Glutamatergic neuron (in vitro differentiated cells): Measurements from ENCODE around the gene SRGAP3. TPM values are rescaled to one million over a fixed set of nuclear protein-coding genes. Genes with fewer than 3 reads are reported as not detected.

ENCODE experiments used
- DNase-seq: peaks from one replicate; pipeline ENCODE4 v3.0.0; 2022
- H3K27ac Mint-ChIP-seq: one replicate; pipeline ENCODE4 v1.8.0; 2020; ENCODE audit warnings: mild to moderate bottlenecking, mixed read lengths, inconsistent platforms; ENCODE audit not compliant: unreplicated experiment
- H3K27me3 Mint-ChIP-seq: one replicate; pipeline ENCODE4 v1.8.0; 2020; ENCODE audit warnings: mild to moderate bottlenecking, moderate library complexity, mixed read lengths, inconsistent platforms; ENCODE audit not compliant: unreplicated experiment
- H3K36me3 Mint-ChIP-seq: one replicate; pipeline ENCODE4 v1.8.0; 2020; ENCODE audit warnings: mild to moderate bottlenecking, mixed read lengths, inconsistent platforms; ENCODE audit not compliant: unreplicated experiment
- H3K4me1 Mint-ChIP-seq: one replicate; pipeline ENCODE4 v1.8.0; 2020; ENCODE audit warnings: mild to moderate bottlenecking, low read depth, mixed read lengths, inconsistent platforms; ENCODE audit not compliant: unreplicated experiment
- H3K4me3 Mint-ChIP-seq: one replicate; pipeline ENCODE4 v1.8.0; 2020; ENCODE audit warnings: mild to moderate bottlenecking, mixed read lengths, inconsistent platforms; ENCODE audit not compliant: unreplicated experiment
- H3K9me3 Mint-ChIP-seq: one replicate; pipeline ENCODE4 v1.8.0; 2020; ENCODE audit warnings: mild to moderate bottlenecking, moderate library complexity, mixed read lengths, inconsistent platforms; ENCODE audit not compliant: unreplicated experiment
- total RNA-seq: library from RNA; stranded (reverse); fragmentation: NEBNext Ultra II Directional; extraction: Animal tissue kit (Norgen Biotek cat#: 25700); gene quantifications from one replicate; pipeline ENCODE4 v1.2.1, GENCODE V29; 2021; ENCODE audit not compliant: unreplicated experiment
- TF ChIP-seq, protein P1 (sequence below): fragments of 200-600 bp; sonication (generic); IDR thresholded peaks from one replicate; pipeline ENCODE4 v1.5.0; 2021; ENCODE audit not compliant: partially characterized antibody, unreplicated experiment

Gene SRGAP3
- total RNA-seq, 1 donor from 2014 or later = 197 TPM

DNA sequence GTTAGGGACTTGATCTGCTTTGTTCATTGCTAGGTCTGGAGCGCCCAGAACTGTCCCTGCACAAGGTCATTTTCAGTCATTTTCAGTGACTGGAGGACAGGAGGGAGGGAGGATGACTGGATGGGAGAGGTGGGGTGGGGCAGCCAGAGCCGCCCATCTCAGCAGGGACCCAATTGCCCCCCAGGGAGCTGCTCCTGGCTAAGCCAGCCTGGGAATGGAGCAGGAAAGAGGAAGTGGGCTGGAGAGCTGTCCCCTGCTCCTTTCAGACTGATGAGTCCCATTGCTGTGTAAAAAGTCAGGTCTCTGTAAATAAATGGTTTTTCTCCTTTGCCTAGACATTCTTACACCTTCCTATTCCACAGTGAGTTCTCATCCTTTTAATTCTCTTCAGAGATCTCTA is 187.8 kb downstream of the SRGAP3 start:
- peaks cover 15% of the 10 kb centered on the region for H3K4me1 Mint-ChIP-seq
- peaks cover 34% of the 10 kb centered on the region for H3K36me3 Mint-ChIP-seq
- H3K4me3 Mint-ChIP-seq = no peak overlapping the region
- no peak for DNase-seq
- TF ChIP-seq, protein P1, sequence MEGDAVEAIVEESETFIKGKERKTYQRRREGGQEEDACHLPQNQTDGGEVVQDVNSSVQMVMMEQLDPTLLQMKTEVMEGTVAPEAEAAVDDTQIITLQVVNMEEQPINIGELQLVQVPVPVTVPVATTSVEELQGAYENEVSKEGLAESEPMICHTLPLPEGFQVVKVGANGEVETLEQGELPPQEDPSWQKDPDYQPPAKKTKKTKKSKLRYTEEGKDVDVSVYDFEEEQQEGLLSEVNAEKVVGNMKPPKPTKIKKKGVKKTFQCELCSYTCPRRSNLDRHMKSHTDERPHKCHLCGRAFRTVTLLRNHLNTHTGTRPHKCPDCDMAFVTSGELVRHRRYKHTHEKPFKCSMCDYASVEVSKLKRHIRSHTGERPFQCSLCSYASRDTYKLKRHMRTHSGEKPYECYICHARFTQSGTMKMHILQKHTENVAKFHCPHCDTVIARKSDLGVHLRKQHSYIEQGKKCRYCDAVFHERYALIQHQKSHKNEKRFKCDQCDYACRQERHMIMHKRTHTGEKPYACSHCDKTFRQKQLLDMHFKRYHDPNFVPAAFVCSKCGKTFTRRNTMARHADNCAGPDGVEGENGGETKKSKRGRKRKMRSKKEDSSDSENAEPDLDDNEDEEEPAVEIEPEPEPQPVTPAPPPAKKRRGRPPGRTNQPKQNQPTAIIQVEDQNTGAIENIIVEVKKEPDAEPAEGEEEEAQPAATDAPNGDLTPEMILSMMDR = no peak
- H3K27ac Mint-ChIP-seq = no peak overlapping the region
- H3K9me3 Mint-ChIP-seq = peaks cover 30% of the 10 kb centered on the region
- H3K27me3 Mint-ChIP-seq = peaks cover 15% of the 10 kb centered on the region

DNA sequence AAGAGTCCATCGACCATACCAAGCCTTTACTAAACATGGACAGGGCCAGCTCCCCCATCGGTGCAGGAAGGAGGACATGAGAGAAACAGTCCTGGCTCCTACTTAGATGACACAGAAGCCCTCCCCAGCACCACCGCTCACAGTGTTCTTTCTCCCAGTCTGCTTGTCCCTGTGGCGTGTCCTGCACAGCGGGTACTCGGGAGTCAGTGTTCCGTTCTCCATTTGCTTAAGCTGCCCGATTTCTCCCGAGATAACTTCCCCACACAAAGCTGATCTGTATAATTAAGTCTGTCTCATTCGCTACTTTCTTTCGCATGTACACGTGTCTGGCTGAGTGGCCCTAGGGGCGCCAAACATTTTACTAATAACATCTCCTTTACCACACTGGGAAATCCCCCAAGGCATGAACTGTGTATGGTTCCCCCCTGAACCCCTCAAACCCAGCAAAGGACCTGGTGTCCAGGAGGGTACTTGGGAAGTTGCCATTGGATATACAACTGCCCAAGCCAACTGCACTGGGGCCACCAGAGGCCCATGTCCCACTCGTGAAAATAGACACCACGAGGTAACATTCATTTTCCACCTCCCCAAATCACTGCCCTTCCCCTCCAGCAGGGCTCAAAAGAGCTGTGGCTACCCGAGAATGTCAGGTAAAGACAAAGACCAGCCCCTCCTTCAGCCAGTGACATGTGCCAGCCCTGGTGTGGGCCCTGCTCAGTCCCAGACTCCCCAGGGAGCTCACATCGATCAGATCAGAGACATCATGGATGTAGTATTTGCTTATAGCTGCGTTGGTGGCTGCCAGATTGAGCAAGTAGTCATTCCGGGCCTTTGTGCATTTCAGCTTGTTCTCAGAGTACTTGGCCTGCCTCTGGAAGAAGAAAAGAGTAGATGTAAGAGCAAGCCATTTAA is 189.7 kb downstream of the SRGAP3 start:
- Mint-ChIP-seq H3K4me1 (peaks cover 12% of the 10 kb centered on the region), H3K27ac (peak overlapping the region; percentile 10), H3K4me3 (no peak overlapping the region), H3K27me3 (peaks cover 15% of the 10 kb centered on the region), H3K36me3 (peaks cover 39% of the 10 kb centered on the region), H3K9me3 (peaks cover 26% of the 10 kb centered on the region)
- DNase-seq = no peak
- TF ChIP-seq, protein P1 = no peak

DNA sequence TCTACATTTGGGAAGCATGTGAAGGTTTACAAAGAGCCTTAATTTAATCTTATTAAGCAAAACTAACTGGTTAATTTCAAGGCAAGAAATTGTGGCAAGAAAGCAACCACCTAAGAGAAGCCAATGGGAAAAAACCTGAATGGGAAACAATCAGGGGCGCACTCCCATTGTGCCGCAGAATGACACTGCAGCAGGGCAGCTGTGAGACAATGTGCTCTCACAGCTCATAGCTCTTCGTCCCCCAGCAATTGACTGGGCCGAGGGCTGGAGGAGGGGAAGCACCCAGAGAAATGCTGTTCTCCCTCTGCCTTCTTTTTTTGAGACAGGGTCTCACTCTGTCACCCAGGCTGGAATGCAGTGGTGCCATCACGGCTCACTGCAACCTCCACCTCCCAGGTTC is 192.9 kb downstream of the SRGAP3 start:
- Mint-ChIP-seq H3K27me3 (peaks cover 14% of the 10 kb centered on the region), H3K36me3 (peaks cover 14% of the 10 kb centered on the region), H3K27ac (no peak overlapping the region), H3K4me1 (peaks cover 8% of the 10 kb centered on the region), H3K4me3 (no peak overlapping the region), H3K9me3 (peaks cover 14% of the 10 kb centered on the region)
- TF ChIP-seq, protein P1 = no peak
- DNase-seq = no peak

DNA sequence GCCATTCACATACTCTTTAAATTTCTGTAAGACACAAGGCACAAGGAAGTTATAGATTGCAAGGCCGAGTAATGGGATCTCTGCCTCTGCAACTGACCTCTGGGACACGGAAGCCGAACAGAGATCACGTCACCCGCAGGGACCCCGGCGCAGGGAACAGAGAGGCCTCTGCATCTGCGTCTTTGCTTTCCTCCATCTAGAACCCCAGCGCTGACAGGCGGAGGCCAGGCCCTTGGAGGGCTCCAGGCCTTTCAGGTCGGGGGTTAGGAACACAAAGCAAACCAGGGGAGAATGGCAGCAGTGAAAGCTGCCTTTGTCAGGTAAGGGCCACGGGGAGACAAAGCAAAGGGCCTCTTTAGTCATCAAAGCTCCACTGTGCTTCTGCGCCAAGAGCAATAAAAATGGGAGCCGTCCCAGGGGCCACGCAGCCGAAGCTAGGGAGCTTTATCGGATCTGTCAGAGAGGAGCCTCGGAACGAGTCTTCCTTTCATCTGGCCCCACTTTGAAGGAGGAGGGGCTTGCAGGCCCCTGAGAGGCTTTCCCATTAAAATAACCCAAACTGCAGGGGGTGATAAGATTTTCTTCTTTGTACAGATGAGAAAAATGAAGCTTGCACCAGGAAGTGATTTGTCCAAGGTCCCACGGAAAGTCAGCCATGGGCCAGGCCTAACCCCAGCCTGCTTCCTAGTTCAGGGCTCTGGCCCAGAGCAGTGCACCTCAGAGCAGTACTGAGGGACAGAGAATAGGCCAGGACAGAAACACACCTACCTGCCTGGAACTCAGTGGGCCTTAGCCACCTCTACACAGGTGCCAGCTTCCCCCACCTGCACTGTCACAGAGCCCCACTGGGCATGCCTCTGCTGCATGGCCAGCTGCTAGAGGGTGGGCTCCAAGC is 201.7 kb downstream of the SRGAP3 start:
- peaks cover 2% of the 10 kb centered on the region for H3K9me3 Mint-ChIP-seq
- TF ChIP-seq, protein P1 = no peak
- peaks cover 11% of the 10 kb centered on the region for H3K36me3 Mint-ChIP-seq
- no peak overlapping the region for H3K27ac Mint-ChIP-seq
- H3K4me3 Mint-ChIP-seq = no peak overlapping the region
- no peaks in the 10 kb centered on the region for H3K4me1 Mint-ChIP-seq
- peaks cover 7% of the 10 kb centered on the region for H3K27me3 Mint-ChIP-seq
- no peak for DNase-seq
